Measurements from ENCODE around the gene FAF2. TPM values are rescaled to one million over a fixed set of nuclear protein-coding genes. Genes with fewer than 3 reads are reported as not detected.

The FAF2 gene
- polyA plus RNA-seq, 12 donors = 23.1 to 35.6 (median 28.3) TPM; not detected in 1

- DNase-seq = no peak
Measured at GRCh38 chr5:176499273-176499672, 51.1 kb downstream of the FAF2 start.

GRCh38 chr5:176500511-176500910 lies 52.3 kb downstream of the FAF2 start:
- no peak for DNase-seq

- no peak for DNase-seq
Measured at GRCh38 chr5:176501333-176501732, 53.1 kb downstream of the FAF2 start.

GRCh38 chr5:176503496-176503895 lies 55.3 kb downstream of the FAF2 start:
- no peak for DNase-seq

GRCh38 chr5:176507911-176508310 lies 59.7 kb downstream of the FAF2 start:
- DNase-seq = no peak

- DNase-seq = no peak
Measured at GRCh38 chr5:176508603-176509002, 60.4 kb downstream of the FAF2 start.

GRCh38 chr5:176513788-176514187 lies 65.6 kb downstream of the FAF2 start:
- DNase-seq = no peak

GRCh38 chr5:176514244-176514950 lies 66.2 kb downstream of the FAF2 start:
- DNase-seq = no peak

- no peak for DNase-seq
Measured at GRCh38 chr5:176515396-176515795, 67.2 kb downstream of the FAF2 start.

- no peak for DNase-seq
Measured at GRCh38 chr5:176517053-176517661, 69.0 kb downstream of the FAF2 start.

- DNase-seq = no peak
Measured at GRCh38 chr5:176519810-176520720, 71.9 kb downstream of the FAF2 start.

GRCh38 chr5:176521286-176521685 lies 73.1 kb downstream of the FAF2 start:
- DNase-seq = no peak

- no peak for DNase-seq
Measured at GRCh38 chr5:176521699-176522263, 73.6 kb downstream of the FAF2 start.

- no peak for DNase-seq
Measured at GRCh38 chr5:176524138-176524537, 76.0 kb downstream of the FAF2 start.

- DNase-seq = no peak
Measured at GRCh38 chr5:176524987-176525386, 76.8 kb downstream of the FAF2 start.

GRCh38 chr5:176525677-176526076 lies 77.5 kb downstream of the FAF2 start:
- DNase-seq = no peak

GRCh38 chr5:176526462-176526861 lies 78.3 kb downstream of the FAF2 start:
- DNase-seq = no peak

- DNase-seq = no peak
Measured at GRCh38 chr5:176527246-176528222, 79.3 kb downstream of the FAF2 start.

- DNase-seq = no peak
Measured at GRCh38 chr5:176528301-176528700, 80.1 kb downstream of the FAF2 start.

GRCh38 chr5:176528761-176529115 lies 80.6 kb downstream of the FAF2 start:
- DNase-seq = no peak

- DNase-seq = no peak
Measured at GRCh38 chr5:176529116-176529740, 81.0 kb downstream of the FAF2 start.

Data from muscle of arm (tissue), 12 donors.